Glomerular endothelial cell (primary cell): Measurements from ENCODE around the gene PHF10. TPM values are rescaled to one million over a fixed set of nuclear protein-coding genes. Genes with fewer than 3 reads are reported as not detected.

Experiments used
- total RNA-seq: library from RNA; depleted of rRNA; stranded (reverse); fragments of >200 nt; gene quantifications from 2 replicates; pipeline ENCODE4 v1.2.3, GENCODE V29; 2015

PHF10 gene
- total RNA-seq, 1 donor from 2014 or later: 70.3 TPM

Other genes with a start within 250 kb of the PHF10 start
- 24.0 and 70.6 TPM in 2 replicates for gene WDR27, start 22.5 kb downstream of the PHF10 start, total RNA-seq
- 33.2 and 41.0 TPM in 2 replicates for gene C6orf120, start 22.4 kb downstream of the PHF10 start, total RNA-seq
- gene DYNLT2, start 27.1 kb upstream of the PHF10 start, total RNA-seq: 0.48 and 1.1 TPM in 2 replicates
- 9.5 and 14.1 TPM in 2 replicates for gene ERMARD, start 27.1 kb upstream of the PHF10 start, total RNA-seq